ENCODE measurements around the gene ADGRA1.

DNA sequence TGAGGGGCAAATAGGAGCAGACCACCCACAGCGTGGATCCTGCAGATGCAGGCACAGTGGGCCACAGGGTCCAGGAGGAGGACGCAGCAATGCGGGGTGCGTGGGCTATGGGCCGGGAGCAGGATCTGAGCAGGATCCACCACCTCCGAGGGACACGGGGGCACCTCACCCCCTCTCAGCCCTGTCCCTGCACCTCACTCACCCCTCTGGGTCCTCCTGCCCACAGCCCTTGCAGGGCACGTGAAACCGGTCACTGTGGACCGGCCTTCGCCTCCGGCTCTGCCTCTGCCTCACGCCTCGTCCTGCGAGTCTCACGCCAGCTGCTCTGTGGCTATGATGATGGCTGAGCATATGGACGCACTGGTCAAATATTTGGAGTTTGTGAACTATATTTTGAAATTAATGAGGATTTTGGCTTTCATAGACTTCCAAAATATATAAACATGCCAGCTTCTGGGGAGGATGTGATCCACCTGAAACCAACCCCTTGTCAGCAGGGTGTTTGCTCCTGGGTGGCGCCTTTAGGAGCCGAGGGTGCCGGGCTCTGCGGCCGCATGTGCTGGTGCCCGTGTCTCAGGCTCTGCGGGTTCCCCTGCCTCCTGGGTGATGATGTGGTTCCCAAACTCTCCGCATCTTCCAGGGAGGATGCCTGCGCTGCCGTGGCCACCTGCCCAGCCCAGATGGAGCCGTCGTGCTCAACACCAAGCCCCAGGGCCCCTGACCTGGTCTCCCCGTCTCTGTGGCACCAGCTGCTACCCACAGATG is 11.3 kb upstream of the ADGRA1 start:
- no peak for TF ChIP-seq EZH2 (IDR thresholded peaks at IDR 0.05; ENCODE audit: low read length, missing control alignments)
- no peak for TF ChIP-seq CTCF (conservative IDR thresholded peaks at IDR 0.05 in 1 of 2, IDR thresholded peaks at IDR 0.05 in 1 of 2; ENCODE audit: low read depth in 1 of 2, low read length in 2 of 2)
